Stimulated activated naive CD8-positive, alpha-beta T cell treated with anti-CD3 and anti-CD28 coated beads, Interleukin-15, Interleukin-2, amounts not matched to agents 100 U/mL and 50 U/mL, for 24 hours (primary cell): ENCODE measurements around the gene CREBRF.
"Not testable (repeated sequence)": the region's sequence is repeated elsewhere in the genome, so short reads cannot be mapped to it uniquely, and the experiment has no call there.

Experiments
- ATAC-seq: fragments of 150-1000 bp; cut with Tn5 transposase; one replicate; pipeline ENCODE4 v1.10.0; 2021
- DNase-seq: peaks from one replicate; pipeline ENCODE4 v3.0.0; 2021

Gene CREBRF

DNA sequence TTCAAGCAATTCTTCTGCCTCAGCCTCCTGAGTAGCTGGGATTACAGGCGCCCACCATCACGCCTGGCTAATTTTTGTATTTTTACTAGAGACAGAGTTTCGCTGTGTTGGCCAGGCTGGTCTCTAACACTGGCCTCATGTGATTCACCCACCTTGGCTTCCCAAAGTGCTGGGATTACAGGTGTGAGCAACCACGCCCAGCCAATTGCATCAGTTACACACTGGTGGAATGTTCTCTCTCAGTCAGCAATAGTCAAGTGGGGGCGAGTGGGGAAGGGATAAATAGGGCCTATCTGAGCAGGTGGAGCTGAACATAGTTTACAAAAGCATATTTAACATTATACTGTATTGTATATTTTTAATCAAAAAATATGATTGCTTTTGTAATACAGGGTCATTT lies 98.5 kb downstream of the CREBRF start:
- DNase-seq, ATAC-seq: not testable (repeated sequence)

DNA sequence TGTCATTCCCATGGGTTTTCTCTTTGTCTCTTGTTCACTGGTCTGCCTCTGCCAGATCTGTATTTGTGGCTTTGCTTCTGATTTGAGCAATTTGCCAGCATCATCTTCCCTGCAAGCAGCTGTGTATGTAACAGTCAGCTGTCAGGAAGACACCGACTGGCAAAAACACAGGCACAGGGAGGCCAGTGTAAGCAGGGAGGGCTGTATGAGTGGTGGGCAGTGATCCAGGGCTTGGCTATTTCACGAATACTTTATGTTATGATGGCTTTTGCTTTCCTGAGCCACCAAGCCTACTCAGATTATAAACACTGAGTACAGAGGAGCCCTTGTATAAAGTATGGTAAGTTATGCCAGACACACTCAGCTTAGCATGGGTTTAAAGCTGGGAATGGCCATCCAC lies 99.8 kb downstream of the CREBRF start:
- ATAC-seq = no peak
- no peak for DNase-seq

DNA sequence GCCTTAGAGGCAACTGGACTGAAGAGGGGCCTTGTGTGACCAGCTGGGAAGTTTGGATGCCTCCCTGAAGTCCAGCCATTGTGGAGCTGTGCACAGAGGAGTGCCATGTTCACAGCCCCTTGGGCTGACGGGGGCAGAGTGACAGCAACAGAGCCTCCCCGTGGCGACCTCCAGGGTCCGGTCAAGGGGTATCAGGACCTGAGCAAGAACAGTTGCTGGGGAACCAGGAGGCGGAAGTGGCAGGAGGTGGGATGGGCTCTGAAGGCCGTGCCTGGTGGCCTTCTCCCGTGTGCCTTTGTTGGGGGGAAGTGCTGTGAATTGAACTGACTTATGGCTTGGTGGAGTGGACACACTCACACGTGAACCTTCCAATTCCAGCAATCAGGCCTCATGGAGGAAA lies 102.2 kb downstream of the CREBRF start:
- ATAC-seq (no peak), DNase-seq (no peak)

DNA sequence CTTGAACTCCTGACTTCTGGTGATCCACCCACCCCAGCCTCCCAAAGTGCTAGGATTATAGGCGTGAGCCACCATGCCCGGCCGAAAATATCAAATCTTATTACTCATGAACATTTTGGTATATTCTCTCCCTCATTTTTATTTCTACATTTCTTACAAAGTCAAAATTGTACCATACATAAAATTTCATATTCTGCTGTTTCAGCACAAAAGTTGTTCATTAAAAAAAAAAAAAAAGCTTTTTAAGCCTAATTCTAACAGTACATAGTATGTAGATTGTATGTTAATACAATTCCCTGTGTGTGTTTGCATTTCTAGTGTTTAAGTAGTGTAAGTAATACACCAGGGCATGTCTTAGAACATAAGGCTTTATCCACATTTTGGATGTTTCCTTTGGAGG lies 103.1 kb downstream of the CREBRF start:
- no peak for ATAC-seq
- DNase-seq = no peak

DNA sequence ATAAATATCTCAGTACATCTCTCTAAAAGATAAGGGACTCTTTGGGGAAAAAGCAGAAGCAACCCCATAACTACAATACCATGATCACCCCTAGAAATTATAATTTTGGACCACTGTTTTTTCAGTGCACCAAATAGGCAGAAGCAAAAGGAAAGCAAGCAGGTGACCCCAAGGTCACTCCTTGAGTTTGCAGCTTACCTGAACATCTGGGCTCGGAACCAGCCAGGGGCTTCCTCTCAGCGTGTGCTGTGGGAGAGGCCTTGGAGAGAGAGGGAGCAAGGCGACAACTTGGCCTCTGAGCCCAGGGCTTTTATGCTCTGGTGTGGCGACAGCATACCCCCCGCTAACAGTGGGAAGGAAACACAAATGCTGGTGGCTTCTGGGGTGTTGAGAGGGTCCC lies 105.0 kb downstream of the CREBRF start:
- DNase-seq (no peak), ATAC-seq (no peak)

DNA sequence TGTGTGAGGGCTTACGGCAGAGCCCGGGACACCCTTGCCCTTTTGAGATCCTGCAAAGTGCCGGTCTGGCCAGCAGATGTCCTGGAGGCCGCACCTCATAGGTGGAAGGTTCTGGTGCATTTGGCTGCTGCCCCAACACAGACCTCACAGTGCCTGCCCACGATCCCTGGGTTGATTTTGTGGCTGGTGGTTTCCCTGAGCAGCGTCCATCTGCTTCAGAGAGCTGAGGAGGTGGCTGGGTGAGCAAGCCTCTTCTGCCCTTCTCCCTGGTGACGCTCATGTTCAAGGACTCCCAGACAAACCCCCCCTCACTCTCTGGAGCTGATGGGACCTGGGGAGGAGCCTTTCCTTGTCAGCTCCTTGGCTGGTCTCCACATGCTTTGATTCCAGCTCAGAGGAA lies 107.1 kb downstream of the CREBRF start:
- no peak for DNase-seq

DNA sequence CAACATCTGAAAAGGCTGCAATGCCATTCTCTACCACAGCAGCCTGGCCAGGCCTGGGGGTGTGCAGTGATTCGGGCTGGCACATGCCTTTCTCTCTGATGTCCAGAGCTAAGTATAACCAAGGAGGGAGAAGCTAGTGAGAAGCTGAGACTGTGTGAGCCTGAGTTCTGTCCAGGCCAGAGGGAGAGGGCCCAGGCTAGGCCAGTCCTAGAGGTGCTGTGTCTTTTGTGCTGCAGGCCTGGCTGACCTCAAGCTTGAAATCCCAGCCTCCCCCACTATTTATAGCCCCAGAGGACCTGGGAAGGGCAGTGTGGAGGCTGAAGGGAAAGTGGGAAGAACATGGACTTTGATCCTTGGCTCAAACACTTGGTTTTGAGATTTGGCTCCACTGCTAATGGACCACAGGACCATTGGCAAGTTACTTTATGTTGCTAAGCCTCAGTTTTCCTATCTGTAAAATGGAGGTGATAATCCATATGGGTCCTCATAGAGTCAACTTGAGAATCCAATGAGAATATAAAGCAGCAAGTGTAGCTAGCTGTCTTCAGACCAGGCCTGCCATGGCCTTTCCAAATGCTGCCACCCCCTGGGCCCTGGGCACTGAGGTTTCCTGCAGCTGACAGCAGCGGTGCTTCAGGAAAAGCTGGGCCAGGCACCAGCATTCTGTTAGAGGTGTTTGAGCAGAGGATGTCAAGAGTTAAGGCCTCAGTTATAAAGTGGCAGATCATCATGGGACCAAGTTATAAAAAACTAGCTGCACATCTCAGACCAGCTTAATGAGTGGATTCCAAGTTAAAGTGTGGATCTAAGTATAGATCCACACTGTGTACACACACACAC lies 109.2 kb downstream of the CREBRF start:
- ATAC-seq (no peak), DNase-seq (no peak)

More for the DNA sequence above, 107.1 kb downstream of the CREBRF start:
- ATAC-seq = no peak

DNA sequence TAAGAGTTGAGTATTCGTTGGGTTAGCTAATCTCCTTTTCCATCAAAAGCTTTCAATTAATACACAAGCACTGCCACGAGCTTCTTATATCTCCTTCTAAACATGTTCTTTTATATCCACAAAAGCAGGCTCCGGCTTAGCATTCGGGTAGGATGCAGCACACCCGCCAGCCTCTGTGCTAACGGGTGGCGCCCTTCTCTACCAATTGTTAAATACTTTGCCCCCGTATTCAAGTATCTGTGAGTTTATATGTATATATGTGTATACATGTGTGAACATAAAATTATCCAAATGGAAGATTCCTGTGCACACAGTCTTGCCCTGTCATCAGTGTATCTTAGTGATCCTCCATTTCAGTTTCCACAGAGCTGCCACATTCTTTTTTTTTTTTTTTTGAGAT lies 116.0 kb downstream of the CREBRF start:
- no peak for ATAC-seq

DNA sequence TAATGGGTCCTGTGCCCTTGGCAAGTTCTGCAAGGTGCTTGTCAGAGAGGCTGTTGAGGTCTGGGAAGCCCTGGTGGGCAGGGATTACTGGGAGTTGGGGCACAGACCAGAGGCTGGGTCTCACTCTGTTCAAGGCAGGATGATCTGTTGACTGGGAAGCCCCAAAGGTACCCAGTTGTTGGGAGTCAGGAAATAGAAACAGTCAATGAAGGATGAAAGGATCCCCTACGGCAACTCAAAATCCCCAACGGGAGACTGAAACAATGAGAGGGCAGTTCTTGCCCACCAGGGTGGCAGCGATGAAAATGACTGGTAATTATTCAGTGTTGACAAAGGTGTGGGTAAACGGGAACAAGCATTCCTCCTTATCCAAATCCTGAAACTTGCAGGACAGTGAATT lies 119.4 kb downstream of the CREBRF start:
- no peak for DNase-seq

More for the DNA sequence above, 116.0 kb downstream of the CREBRF start:
- DNase-seq = no peak

DNA sequence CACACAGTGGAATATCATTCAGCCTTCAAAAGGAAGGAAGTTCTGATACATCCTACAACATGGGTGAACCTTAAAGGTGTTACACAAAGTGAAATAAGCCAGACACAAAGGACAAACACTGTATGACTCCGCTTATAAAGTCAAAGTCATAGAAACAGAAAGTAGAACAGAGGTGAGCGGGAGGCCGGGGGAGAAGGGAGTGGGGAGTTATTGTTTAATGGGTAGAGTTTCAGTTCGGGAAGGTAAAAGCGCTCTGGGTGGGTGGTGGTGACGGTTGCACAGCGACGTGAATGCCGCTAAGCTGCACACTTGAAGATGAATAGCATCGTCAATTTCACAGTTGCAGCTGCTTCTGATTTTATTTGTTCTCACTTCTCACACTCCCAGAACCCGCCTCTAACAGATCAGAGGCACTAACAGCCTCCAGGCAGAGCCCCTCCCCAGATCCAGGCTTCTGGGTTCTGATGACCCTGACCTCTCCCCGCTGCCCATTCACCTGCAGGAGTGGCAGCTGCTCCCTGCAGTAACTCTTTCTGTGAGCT lies 122.3 kb downstream of the CREBRF start:
- no peak for DNase-seq
- no peak for ATAC-seq

More for the DNA sequence above, 119.4 kb downstream of the CREBRF start:
- no peak for ATAC-seq

DNA sequence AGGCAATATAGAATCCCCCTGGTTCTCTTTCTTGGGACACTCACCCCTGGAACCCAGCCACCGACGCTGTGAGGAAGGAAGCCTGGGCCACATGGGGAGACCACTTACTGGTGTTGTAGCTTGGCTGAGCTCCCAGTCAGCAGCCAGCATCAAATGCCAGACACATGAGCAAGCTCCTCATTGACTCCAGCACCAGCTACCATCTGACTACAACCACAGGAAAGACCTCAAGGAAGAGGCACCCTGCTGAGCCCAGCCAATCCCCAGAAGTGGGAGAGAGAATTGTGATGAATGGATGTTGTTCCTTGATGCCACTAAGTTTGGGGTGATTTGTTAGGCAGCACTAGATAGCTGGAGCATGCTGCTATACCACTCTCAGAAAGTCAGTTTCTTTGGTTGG lies 124.2 kb downstream of the CREBRF start:
- DNase-seq (no peak), ATAC-seq (no peak)

DNA sequence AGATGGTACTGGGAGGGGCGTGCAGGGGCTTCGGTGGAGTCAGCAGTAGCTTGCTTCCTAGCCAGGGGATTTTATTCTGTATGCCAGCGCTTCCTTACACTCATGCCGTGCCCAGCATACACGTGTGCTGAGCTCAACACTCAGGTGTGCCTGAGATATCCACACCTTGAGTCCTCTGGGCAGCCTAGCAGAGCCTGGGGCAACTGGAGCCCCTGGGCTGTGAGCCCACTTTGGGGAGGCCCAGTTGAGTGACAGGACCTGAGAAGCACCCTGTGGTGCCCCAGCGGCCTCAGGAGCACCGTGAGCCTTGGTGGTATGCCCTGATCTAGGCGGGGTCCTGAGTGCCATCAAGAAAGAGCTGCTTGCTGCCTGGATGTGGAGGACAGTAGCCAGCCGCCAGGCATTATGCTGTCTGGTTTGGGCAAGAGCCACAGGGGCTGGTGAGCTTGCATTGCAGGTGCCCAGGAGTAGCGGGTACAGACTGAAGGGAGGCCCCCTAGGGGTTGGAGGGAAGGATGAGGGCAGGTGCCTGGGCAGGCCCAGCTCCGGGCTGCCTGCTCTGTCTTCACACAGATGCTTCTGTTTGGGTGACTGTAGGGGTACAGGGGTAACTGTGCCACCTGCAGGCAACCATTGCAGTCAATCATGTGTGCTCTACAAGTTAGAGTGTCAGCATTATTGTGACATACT lies 131.0 kb downstream of the CREBRF start:
- no peak for DNase-seq
- ATAC-seq = peak; percentile 84

DNA sequence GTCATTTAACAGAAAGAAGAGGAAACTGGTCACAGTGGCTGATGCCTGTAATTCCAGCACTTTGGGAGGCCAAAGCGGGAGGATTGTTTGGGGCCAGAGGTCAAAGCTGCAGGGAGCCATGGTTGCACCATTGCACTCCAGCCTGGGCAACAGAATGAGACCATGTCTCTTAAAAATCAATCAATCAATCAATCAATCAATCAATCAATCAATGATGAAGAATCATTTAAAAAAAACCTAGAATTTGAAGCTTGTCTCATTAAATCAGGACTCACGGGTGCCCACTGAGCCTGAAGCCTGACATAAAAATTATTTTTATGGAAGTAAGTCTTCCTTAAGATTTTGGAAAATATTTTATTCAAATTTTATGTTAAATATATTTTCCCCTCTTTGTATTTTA lies 132.1 kb downstream of the CREBRF start:
- ATAC-seq = no peak

More for the DNA sequence above, 132.1 kb downstream of the CREBRF start:
- no peak for DNase-seq
